ENCODE measurements around the gene CC2D1A. TPM values are rescaled to one million over a fixed set of nuclear protein-coding genes. Genes with fewer than 3 reads are reported as not detected.
A peak's percentile ranks its signal among the peaks of the same experiment; 100 is the strongest.

Gene CC2D1A
- total and polyA plus RNA-seq, 2 donors from 2014 or later, result 28.8 to 36.9 TPM

DNA sequence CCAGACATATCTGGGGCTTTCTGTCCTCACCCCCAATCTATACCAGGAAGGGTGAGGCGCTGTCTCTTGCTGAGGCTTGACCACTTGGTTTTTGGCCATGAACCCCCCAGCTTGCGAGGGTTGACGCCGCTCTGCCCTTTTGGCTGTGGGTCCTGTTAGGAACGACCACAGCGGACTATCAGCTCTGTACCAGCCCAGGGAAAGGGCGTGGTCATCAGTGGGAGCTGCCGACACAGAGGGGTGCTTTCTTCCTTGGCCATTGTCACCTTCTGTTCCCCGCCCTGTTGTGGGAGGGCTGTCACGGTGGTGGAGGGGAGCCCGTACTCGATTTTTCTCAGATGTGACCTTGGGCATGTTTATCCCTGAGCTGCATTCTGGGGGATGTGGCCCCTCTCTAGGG is 52.0 kb downstream of the CC2D1A start:
- Histone ChIP-seq H3K4me1 (ENCODE audit: control insufficient read depth in 2 of 3, insufficient read depth in 2 of 3, low read depth in 1 of 3, low read length in 3 of 3) (peaks cover 0 to 8% (median 8%) of the 10 kb centered on the region in 3 donors), H3K27ac (ENCODE audit: low read depth in 2 of 2, low read length in 2 of 2) (no peak overlapping the region), H3K9me3 (ENCODE audit: control insufficient read depth in 2 of 3, insufficient read depth in 1 of 3, low read length in 3 of 3) (no peaks in the 10 kb centered on the region), H3K4me3 (ENCODE audit: low read length in 3 of 3) (no peak overlapping the region), H3K27me3 (ENCODE audit: control insufficient read depth, insufficient read depth, low read length) (no peaks in the 10 kb centered on the region), H3K36me3 (ENCODE audit: control insufficient read depth in 2 of 3, insufficient read depth in 3 of 3, low read length in 3 of 3) (peaks cover 0 to 24% (median 8%) of the 10 kb centered on the region in 3 donors), H3K9ac (ENCODE audit: low read length in 3 of 3) (no peak overlapping the region)
- no peak for DNase-seq
- TF ChIP-seq CTCF (IDR thresholded peaks at IDR 0.05; ENCODE audit: borderline replicate concordance, extremely low read depth, insufficient read depth), result no peak
- intact Hi-C loops (cut with DNase I), result no loop called here
- no peak for FAIRE-seq

DNA sequence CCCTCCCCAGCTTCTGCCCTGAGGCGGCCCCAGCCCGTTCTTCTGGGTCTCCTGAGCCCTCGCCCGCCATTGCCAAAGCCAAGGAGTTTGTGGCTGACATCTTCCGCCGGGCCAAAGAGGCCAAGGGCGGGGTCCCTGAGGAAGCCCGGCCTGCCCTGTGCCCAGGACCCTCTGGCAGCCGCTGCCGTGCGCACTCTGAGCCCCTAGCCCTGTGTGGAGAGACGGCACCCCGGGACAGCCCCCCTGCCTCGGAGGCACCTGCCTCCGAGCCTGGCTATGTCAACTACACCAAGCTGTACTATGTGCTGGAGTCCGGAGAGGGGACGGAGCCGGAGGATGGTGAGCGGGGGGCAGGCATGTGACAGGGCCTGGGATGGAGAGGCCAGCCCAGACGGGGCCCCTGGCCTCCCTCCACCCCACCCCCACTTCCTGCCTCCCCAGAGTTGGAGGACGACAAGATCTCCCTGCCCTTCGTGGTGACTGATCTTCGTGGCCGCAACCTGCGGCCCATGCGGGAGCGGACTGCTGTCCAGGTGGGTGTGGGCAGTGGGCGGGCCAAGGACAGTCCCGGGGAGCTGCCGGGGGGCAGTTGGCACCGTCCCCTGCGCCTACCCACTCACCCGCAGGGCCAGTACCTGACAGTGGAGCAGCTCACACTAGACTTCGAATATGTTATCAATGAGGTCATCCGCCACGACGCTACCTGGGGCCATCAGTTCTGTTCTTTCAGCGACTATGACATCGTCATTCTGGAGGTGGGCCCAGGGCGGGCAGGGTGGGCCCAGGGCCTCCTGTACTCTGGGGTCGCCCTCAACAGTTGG is 53.4 kb downstream of the CC2D1A start:
- H3K27ac ChIP-seq (ENCODE audit: low read depth in 2 of 2, low read length in 2 of 2), result no peak overlapping the region
- intact Hi-C loops (cut with DNase I), result no loop called here
- FAIRE-seq (no peak), DNase-seq (no peak)
- TF ChIP-seq CTCF (IDR thresholded peaks at IDR 0.05; ENCODE audit: borderline replicate concordance, extremely low read depth, insufficient read depth), result no peak
- H3K9me3 ChIP-seq (ENCODE audit: control insufficient read depth in 2 of 3, insufficient read depth in 1 of 3, low read length in 3 of 3), result no peaks in the 10 kb centered on the region
- H3K27me3 ChIP-seq (ENCODE audit: control insufficient read depth, insufficient read depth, low read length), result no peaks in the 10 kb centered on the region
- H3K36me3 ChIP-seq (ENCODE audit: control insufficient read depth in 2 of 3, insufficient read depth in 3 of 3, low read length in 3 of 3), result peaks cover 0 to 24% (median 8%) of the 10 kb centered on the region in 3 donors
- H3K4me1 ChIP-seq (ENCODE audit: control insufficient read depth in 2 of 3, insufficient read depth in 2 of 3, low read depth in 1 of 3, low read length in 3 of 3), result no peaks in the 10 kb centered on the region
- H3K9ac ChIP-seq (ENCODE audit: low read length in 3 of 3), result no peak overlapping the region
- H3K4me3 ChIP-seq (ENCODE audit: low read length in 3 of 3), result no peak overlapping the region

DNA sequence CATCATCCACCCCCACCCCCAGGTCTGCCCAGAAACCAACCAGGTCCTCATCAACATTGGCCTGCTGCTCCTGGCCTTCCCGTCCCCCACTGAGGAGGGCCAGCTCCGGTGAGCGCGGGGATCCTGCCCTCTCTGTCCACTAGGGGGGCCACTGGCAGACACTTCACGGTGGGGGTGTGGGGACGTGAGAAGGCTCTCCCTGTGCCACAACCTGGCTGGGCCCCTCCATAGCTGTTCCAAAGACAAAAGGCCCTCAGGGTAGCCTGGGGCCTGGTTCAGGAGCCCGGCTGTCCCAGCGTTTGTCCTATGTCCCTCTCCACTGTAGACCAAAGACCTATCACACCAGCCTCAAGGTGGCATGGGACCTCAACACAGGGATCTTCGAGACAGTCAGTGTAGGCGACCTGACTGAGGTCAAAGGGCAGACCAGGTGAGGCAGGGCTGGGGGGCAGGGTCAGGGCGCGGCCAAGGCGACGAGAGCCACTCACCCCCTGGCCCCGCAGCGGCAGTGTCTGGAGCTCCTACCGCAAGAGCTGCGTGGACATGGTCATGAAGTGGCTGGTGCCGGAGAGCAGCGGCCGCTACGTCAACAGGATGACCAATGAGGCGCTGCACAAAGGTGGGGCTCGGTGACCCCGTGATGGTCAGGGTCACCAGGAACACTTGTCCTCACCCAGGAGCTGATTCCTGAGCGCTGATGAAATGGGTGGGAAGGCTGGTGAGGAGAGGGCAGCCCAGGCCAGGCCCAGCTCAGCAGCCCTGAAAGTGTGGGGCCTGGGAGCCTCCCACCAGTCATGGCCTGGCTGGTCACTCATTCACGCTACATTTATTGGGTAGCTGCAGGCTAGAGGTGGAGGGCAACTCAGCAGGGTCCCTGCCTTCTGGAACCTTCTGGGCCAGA is 54.2 kb downstream of the CC2D1A start:
- Histone ChIP-seq H3K36me3 (ENCODE audit: control insufficient read depth in 2 of 3, insufficient read depth in 3 of 3, low read length in 3 of 3) (peaks cover 2 to 25% (median 8%) of the 10 kb centered on the region in 3 donors), H3K4me1 (ENCODE audit: control insufficient read depth in 2 of 3, insufficient read depth in 2 of 3, low read depth in 1 of 3, low read length in 3 of 3) (no peaks in the 10 kb centered on the region), H3K9ac (ENCODE audit: low read length in 3 of 3) (no peak overlapping the region), H3K4me3 (ENCODE audit: low read length in 3 of 3) (no peak overlapping the region), H3K9me3 (ENCODE audit: control insufficient read depth in 2 of 3, insufficient read depth in 1 of 3, low read length in 3 of 3) (no peaks in the 10 kb centered on the region), H3K27me3 (ENCODE audit: control insufficient read depth, insufficient read depth, low read length) (no peaks in the 10 kb centered on the region), H3K27ac (ENCODE audit: low read depth in 2 of 2, low read length in 2 of 2) (no peak overlapping the region)
- DNase-seq (peak in 2 of 5 donors; percentile 62 to 73), FAIRE-seq (no peak)
- peak; percentile 27 for TF ChIP-seq CTCF (IDR thresholded peaks at IDR 0.05; ENCODE audit: borderline replicate concordance, extremely low read depth, insufficient read depth)
- intact Hi-C loops (cut with DNase I), result no loop called here

All from kidney (tissue), 14 donors.